Mammary microvascular endothelial cell (primary cell): ENCODE measurements around the gene PELI2. TPM values are rescaled to one million over a fixed set of nuclear protein-coding genes. Genes with fewer than 3 reads are reported as not detected.

ENCODE experiments used
- total RNA-seq: library from RNA; depleted of rRNA; stranded (reverse); fragments of >200 nt; gene quantifications from 2 replicates; pipeline ENCODE4 v1.2.3, GENCODE V29; 2015

Gene PELI2
- 1.3 and 2.5 TPM in 2 replicates for total RNA-seq

GRCh38 chr14:56117765-56118610, at the start of gene PELI2:
TSS of gene PELI2 (plus strand) at chr14:56118411. CDS start at chr14:56118661, 250 bp downstream.

